ENCODE results near the gene SEC24D. TPM values are rescaled to one million over a fixed set of nuclear protein-coding genes. Genes with fewer than 3 reads are reported as not detected.

The SEC24D gene
- total RNA-seq, 1 experiment from 2014 or later = 61.5 TPM

GRCh38 chr4:118718511-118719170 lies 117.3 kb downstream of the SEC24D start:
- Histone ChIP-seq H3K23me2 (ENCODE audit: insufficient read length, low read depth, low read length, poor library complexity, severe bottlenecking) (no peaks in the 10 kb centered on the region), H3K9ac (ENCODE audit: extremely low read depth, insufficient read length, low read length) (no peak overlapping the region), H3K79me1 (ENCODE audit: insufficient read depth, low read depth, low read length, poor library complexity, severe bottlenecking) (no peaks in the 10 kb centered on the region), H4K8ac (replicated peaks; ENCODE audit: insufficient read length, low read depth, low read length) (no peak overlapping the region), H3K4me1 (ENCODE audit: insufficient read depth, low read length) (no peaks in the 10 kb centered on the region), H3K79me2 (ENCODE audit: insufficient read depth, low read length) (no peaks in the 10 kb centered on the region), H4K20me1 (ENCODE audit: control insufficient read depth, insufficient read depth, insufficient read length) (peaks cover 2% of the 10 kb centered on the region), H2BK15ac (ENCODE audit: low read depth, low read length) (no peak overlapping the region), H4K5ac (ENCODE audit: insufficient read length, low read depth, low read length) (no peak overlapping the region), H3K23ac (ENCODE audit: insufficient read length, low read depth, low read length) (no peak overlapping the region), H3K4me2 (ENCODE audit: insufficient read depth, insufficient read length, low read length) (no peak overlapping the region), H2AK5ac (ENCODE audit: insufficient read length, low read length) (no peak overlapping the region), H3K27me3 (ENCODE audit: insufficient read depth, low read length) (no peaks in the 10 kb centered on the region), H3K9me3 (ENCODE audit: control insufficient read depth, low read depth, low read length) (no peaks in the 10 kb centered on the region), H3K56ac (ENCODE audit: insufficient read length, low read depth, low read length) (no peak overlapping the region), H3K18ac (ENCODE audit: insufficient read length, low read depth, low read length) (no peak overlapping the region), H2BK120ac (ENCODE audit: low read depth, low read length, poor library complexity, severe bottlenecking) (no peak overlapping the region), H2BK5ac (ENCODE audit: insufficient read length, low read length) (no peak overlapping the region), H3T11ph (ENCODE audit: low read length) (no peak overlapping the region), H2BK12ac (ENCODE audit: insufficient read length, low read depth, low read length) (no peak overlapping the region), H3K14ac (ENCODE audit: insufficient read depth, low read length) (no peak overlapping the region), H2BK20ac (ENCODE audit: low read depth, low read length, poor library complexity, severe bottlenecking) (no peak overlapping the region), H3K4ac (ENCODE audit: low read depth, low read length) (no peak overlapping the region), H2AFZ (ENCODE audit: low read length) (no peak overlapping the region), H4K91ac (ENCODE audit: insufficient read length, low read depth, low read length) (no peak overlapping the region), H3K27ac (ENCODE audit: insufficient read length, low read depth, low read length) (no peak overlapping the region)
- DNase-seq = no peak
- Mint-ChIP-seq H3K27ac (no peak overlapping the region), H3K4me3 (no peak overlapping the region), H3K4me1 (peaks cover 5% of the 10 kb centered on the region in 2 experiments; a peak in 3 of 4 replicates), H3K27me3 (ENCODE audit: low read depth) (no peaks in the 10 kb centered on the region), H3K9me3 (no peaks in the 10 kb centered on the region), H3K36me3 (ENCODE audit: insufficient read depth in 1 of 3, low read depth in 3 of 3) (peaks cover 0 to 11% (median 2%) of the 10 kb centered on the region in 3 experiments; a peak in 3 of 7 replicates)
- WGBS (ENCODE audit: extremely low coverage, insufficient read length, low lambda C conversion rate) = no CpG with 5 or more reads among the region's 4 CpGs
- no peak for TF ChIP-seq CTCF (conservative IDR thresholded peaks at IDR 0.05)
